GM12875 (cell line): Measurements from ENCODE around the gene COCH.
"Not testable (repeated sequence)": the region's sequence is repeated elsewhere in the genome, so short reads cannot be mapped to it uniquely, and the experiment has no call there.

Experiments used
- H3K4me3 ChIP-seq: one replicate; pipeline ENCODE4 v1.5.1; 2011; ENCODE audit warnings: low read depth, low read length, control low read depth
- TF ChIP-seq, protein P1 (sequence below): IDR thresholded peaks from 2 replicates; pipeline ENCODE4 v1.5.1; 2011; ENCODE audit warnings: low read depth, mild to moderate bottlenecking, control low read depth, inconsistent platforms, low read length, moderate library complexity, borderline replicate concordance; ENCODE audit not compliant: insufficient read depth

The COCH gene

DNA sequence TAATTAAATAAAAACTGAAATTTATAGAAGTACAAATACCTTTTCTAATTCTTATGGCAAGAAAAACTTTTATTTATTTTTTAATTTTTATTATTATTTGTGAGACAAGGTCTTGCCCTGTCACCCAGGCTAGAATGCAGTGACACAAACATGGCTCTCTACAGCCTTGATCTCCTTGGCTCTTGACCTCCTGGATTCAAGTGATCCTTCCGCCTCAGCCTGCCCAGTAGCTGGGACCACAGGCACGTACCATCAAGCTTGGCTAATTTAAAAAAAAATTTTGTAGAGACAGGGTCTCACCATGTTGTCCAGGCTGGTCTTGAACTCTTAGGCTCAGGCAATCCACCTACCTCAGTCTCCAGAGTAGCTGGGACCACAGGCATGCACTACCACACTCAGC lies 47.4 kb downstream of the COCH start:
- H3K4me3 ChIP-seq = no peak overlapping the region
- TF ChIP-seq, protein P1, sequence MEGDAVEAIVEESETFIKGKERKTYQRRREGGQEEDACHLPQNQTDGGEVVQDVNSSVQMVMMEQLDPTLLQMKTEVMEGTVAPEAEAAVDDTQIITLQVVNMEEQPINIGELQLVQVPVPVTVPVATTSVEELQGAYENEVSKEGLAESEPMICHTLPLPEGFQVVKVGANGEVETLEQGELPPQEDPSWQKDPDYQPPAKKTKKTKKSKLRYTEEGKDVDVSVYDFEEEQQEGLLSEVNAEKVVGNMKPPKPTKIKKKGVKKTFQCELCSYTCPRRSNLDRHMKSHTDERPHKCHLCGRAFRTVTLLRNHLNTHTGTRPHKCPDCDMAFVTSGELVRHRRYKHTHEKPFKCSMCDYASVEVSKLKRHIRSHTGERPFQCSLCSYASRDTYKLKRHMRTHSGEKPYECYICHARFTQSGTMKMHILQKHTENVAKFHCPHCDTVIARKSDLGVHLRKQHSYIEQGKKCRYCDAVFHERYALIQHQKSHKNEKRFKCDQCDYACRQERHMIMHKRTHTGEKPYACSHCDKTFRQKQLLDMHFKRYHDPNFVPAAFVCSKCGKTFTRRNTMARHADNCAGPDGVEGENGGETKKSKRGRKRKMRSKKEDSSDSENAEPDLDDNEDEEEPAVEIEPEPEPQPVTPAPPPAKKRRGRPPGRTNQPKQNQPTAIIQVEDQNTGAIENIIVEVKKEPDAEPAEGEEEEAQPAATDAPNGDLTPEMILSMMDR = no peak

DNA sequence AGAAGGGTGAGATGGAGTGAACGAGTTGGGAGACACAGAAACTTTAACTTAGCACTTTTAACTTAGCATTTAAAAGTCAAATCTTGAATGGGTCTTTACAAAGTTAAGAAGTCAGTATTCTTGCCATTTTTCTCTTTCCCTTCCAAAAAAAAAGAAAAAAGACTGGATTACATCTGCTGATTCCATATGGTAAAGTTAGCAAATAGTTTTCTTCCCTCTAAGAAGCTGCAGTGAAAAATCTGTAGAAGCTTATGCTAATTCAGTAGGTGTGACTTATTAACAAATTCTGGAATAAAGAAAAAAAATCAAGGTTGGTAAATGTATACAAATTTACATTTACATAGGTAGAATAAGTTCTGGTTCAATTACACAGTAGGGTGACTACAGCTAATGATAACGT lies 50.9 kb downstream of the COCH start:
- TF ChIP-seq, protein P1 = no peak
- no peak overlapping the region for H3K4me3 ChIP-seq

DNA sequence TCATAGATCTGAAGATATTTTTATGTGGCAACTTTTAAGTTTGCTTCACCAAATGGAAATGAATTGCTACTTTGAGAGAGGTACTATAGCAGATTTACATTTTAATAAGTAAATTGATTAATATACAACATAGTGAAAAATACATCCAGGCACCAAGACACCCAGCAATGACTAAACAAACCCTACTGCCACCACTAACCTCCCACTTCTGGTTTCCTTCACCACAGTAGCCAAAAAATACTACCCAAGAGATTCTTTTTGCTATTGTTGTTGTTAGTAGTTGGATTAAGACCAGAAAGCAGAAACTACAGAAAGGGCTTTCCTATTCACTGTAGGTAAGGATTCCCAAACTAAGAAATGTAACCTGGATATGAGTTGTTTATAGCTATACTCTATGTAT lies 54.1 kb downstream of the COCH start:
- H3K4me3 ChIP-seq = no peak overlapping the region
- TF ChIP-seq, protein P1 = no peak

DNA sequence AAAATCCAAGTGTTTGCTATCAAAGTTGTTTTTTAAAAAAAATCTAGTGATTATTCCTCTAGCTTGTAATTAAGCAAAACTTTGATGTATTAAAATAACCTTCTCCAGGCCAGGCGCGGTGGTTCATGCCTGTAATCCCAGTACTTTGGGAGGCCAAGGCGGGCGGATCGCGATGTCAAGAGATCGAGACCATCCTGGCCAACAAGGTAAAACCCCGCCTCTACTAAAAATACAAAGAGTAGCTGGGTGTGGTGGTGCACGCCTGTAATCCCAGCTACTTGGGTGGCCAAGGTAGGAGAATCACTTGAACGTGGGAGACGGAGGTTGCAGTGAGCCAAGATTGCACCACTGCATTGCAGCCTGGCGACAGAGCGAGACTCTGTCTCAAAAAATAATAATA lies 59.6 kb downstream of the COCH start:
- H3K4me3 ChIP-seq = not testable (repeated sequence)

DNA sequence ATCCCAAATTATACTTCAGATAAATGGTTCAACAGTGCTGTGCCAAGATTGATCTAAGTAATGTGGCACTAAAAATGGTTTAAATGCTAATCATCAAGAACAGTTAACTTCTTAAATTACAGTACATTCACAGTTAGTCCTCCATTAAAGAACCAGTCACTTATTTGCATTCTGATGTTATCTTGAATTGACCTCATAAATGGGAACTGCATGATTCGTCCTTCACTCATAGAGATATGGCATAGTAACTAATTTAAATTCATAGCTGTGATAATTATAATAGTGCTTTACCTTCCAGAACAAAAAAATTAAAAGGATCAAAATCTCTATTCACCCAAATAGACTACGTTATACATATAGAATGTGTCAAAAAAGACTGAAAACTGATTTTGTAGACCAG lies 61.1 kb downstream of the COCH start:
- H3K4me3 ChIP-seq = no peak overlapping the region
- TF ChIP-seq, protein P1 = no peak

DNA sequence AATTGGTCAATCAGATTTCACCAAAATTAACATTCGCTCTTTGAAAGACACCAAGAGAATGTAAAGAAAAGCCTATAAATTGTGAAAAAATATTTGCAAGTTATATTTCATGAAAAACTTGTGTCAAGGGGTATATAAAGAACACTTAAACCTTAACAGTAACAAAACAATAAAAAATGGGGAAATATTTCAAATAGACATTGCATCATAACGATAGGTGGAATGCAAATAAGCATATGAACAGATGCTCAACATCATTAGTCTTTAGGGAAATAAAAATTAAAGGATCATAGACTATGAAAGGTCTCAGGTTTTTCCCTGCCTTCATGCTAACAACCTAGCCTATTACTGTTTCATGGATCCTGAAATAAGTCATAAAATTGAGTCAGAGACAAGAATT lies 64.3 kb downstream of the COCH start:
- no peak overlapping the region for H3K4me3 ChIP-seq
- TF ChIP-seq, protein P1 = no peak
